Natural killer cell (primary cell): ENCODE results near the gene RALGPS2. TPM values are rescaled to one million over a fixed set of nuclear protein-coding genes. Genes with fewer than 3 reads are reported as not detected.

Source experiments
- ATAC-seq, 3 donors: fragments of 150-1000 bp in 2 of 3; fragments of 200-7000 bp in 1 of 3; cut with Tn5 transposase; 1 replicate in 1 of 3; 2 replicates in 2 of 3; pipeline ENCODE4 v1.10.0; 2021; ENCODE audit warnings: mild to moderate bottlenecking in 2 of 3, moderate library complexity in 2 of 3
- DNase-seq, 2 donors: peaks; one replicate each; pipeline versions ENCODE4 v3.0.0 to v3.0.0-alpha.2; 2013 to 2021; ENCODE audit warnings: mixed read lengths in 1 of 2
- H3K27ac ChIP-seq: one replicate; pipeline ENCODE4 v1.5.1; 2013; ENCODE audit warnings: mild to moderate bottlenecking, low read length
- H3K27me3 ChIP-seq: one replicate; pipeline ENCODE4 v1.6.1; 2013; ENCODE audit warnings: low read length; ENCODE audit not compliant: control insufficient read depth, insufficient read depth
- H3K36me3 ChIP-seq: one replicate; pipeline ENCODE4 v1.6.1; 2013; ENCODE audit warnings: low read length; ENCODE audit not compliant: control insufficient read depth, insufficient read depth
- H3K4me1 ChIP-seq: one replicate; pipeline ENCODE4 v1.6.1; 2013; ENCODE audit warnings: low read length; ENCODE audit not compliant: control insufficient read depth, insufficient read depth
- H3K4me3 ChIP-seq: one replicate; pipeline ENCODE4 v1.5.1; 2013; ENCODE audit warnings: low read length
- H3K9me3 ChIP-seq: one replicate; pipeline ENCODE4 v1.6.1; 2013; ENCODE audit warnings: low read length; ENCODE audit not compliant: control insufficient read depth, insufficient read depth
- H3K27ac Mint-ChIP-seq, 2 donors: one replicate each; pipeline ENCODE4 v1.8.0; 2022; ENCODE audit warnings: mild to moderate bottlenecking in 2 of 2, mixed read lengths in 2 of 2, moderate library complexity in 1 of 2
- H3K27me3 Mint-ChIP-seq, 2 donors: one replicate each; pipeline ENCODE4 v1.8.0; 2022; ENCODE audit warnings: low read depth in 2 of 2, mixed read lengths in 2 of 2
- H3K36me3 Mint-ChIP-seq: one replicate; pipeline ENCODE4 v1.8.0; 2022; ENCODE audit warnings: mixed read lengths
- H3K4me1 Mint-ChIP-seq, 2 donors: one replicate each; pipeline ENCODE4 v1.8.0; 2022; ENCODE audit warnings: mixed read lengths in 2 of 2
- H3K4me3 Mint-ChIP-seq: one replicate; pipeline ENCODE4 v1.8.0; 2022; ENCODE audit warnings: mild to moderate bottlenecking, moderate library complexity, mixed read lengths
- H3K9me3 Mint-ChIP-seq, 2 donors: one replicate each; pipeline ENCODE4 v1.8.0; 2022; ENCODE audit warnings: mixed read lengths in 2 of 2
- CTCF ChIP-seq: fragments of 200-600 bp; IDR thresholded peaks from one replicate; pipeline ENCODE4 v1.8.0; 2022; ENCODE audit warnings: antibody characterized with exemption
- WGBS: methylation state at CpG from one replicate; pipeline ENCODE4 v1.1.7; 2013; ENCODE audit warnings: missing lambda C conversion rate; ENCODE audit not compliant: insufficient coverage; 5-methylcytosine and 5-hydroxymethylcytosine counted together
- intact Hi-C: fragments of 100-400 bp; cut with micrococcal nuclease; formaldehyde crosslinking; loops from one replicate; pipeline ENCODE4 v1.14.2; 2022
- total RNA-seq, 4 donors: library from RNA; stranded (reverse); fragments of 120-200 nt in 1 of 4; gene quantifications; one replicate each; pipeline versions ENCODE4 v1.2.3 to v1.2.4, GENCODE V29; 2013 to 2022

RALGPS2 gene
- total RNA-seq, 3 donors from 2014 or later (not counting 1 experiment from before 2014, with no cell fraction given) = 11.1 to 12.4 (median 11.8) TPM

GRCh38 chr1:178702146-178702545, 22.9 kb upstream of the RALGPS2 start:
- ATAC-seq = no peak
- TF ChIP-seq CTCF = no peak
- H3K9me3 Mint-ChIP-seq = no peaks in the 10 kb centered on the region
- no peak overlapping the region for H3K4me3 Mint-ChIP-seq
- no peaks in the 10 kb centered on the region for H3K9me3 ChIP-seq
- no peak overlapping the region for H3K27ac ChIP-seq
- intact Hi-C loops = no loop called here
- peaks cover 8 to 47% of the 10 kb centered on the region in 2 donors for H3K27me3 Mint-ChIP-seq
- DNase-seq = no peak
- H3K27ac Mint-ChIP-seq = no peak overlapping the region
- no peaks in the 10 kb centered on the region for H3K36me3 Mint-ChIP-seq
- H3K36me3 ChIP-seq = no peaks in the 10 kb centered on the region
- WGBS = 95% methylated on average over 2 of the region's 2 CpGs
- no peaks in the 10 kb centered on the region for H3K4me1 Mint-ChIP-seq
- H3K4me3 ChIP-seq = no peak overlapping the region
- H3K27me3 ChIP-seq = no peaks in the 10 kb centered on the region
- H3K4me1 ChIP-seq = no peaks in the 10 kb centered on the region

- no peaks in the 10 kb centered on the region for H3K9me3 Mint-ChIP-seq
- no peak overlapping the region for H3K27ac ChIP-seq
- TF ChIP-seq CTCF = no peak
- H3K36me3 Mint-ChIP-seq = no peaks in the 10 kb centered on the region
- H3K4me1 Mint-ChIP-seq = no peaks in the 10 kb centered on the region
- no peak overlapping the region for H3K4me3 Mint-ChIP-seq
- no peak overlapping the region for H3K4me3 ChIP-seq
- ATAC-seq (no peak), DNase-seq (no peak)
- no peaks in the 10 kb centered on the region for H3K36me3 ChIP-seq
- 64% methylated on average over 1 of the region's 1 CpG for WGBS
- H3K27ac Mint-ChIP-seq = no peak overlapping the region
- peaks cover 8 to 62% of the 10 kb centered on the region in 2 donors for H3K27me3 Mint-ChIP-seq
- no peaks in the 10 kb centered on the region for H3K9me3 ChIP-seq
- H3K27me3 ChIP-seq = no peaks in the 10 kb centered on the region
- intact Hi-C loops = no loop called here
- H3K4me1 ChIP-seq = no peaks in the 10 kb centered on the region
Measured at GRCh38 chr1:178704833-178705232, 20.2 kb upstream of the RALGPS2 start.

- DNase-seq = no peak
- Mint-ChIP-seq H3K36me3 (no peaks in the 10 kb centered on the region), H3K27me3 (peaks cover 10 to 57% of the 10 kb centered on the region in 2 donors), H3K27ac (no peak overlapping the region), H3K9me3 (no peaks in the 10 kb centered on the region), H3K4me3 (no peak overlapping the region), H3K4me1 (no peaks in the 10 kb centered on the region)
- WGBS = 82% methylated on average over 2 of the region's 2 CpGs
- no peak for TF ChIP-seq CTCF
- Histone ChIP-seq H3K27ac (no peak overlapping the region), H3K27me3 (no peaks in the 10 kb centered on the region), H3K4me3 (no peak overlapping the region), H3K36me3 (no peaks in the 10 kb centered on the region), H3K4me1 (no peaks in the 10 kb centered on the region), H3K9me3 (no peaks in the 10 kb centered on the region)
- ATAC-seq = no peak
- intact Hi-C loops = no loop called here
Measured at GRCh38 chr1:178706432-178706831, 18.6 kb upstream of the RALGPS2 start.

GRCh38 chr1:178713259-178713658, 11.8 kb upstream of the RALGPS2 start:
- Histone ChIP-seq H3K9me3 (no peaks in the 10 kb centered on the region), H3K4me1 (no peaks in the 10 kb centered on the region), H3K36me3 (no peaks in the 10 kb centered on the region), H3K27me3 (peaks cover 2% of the 10 kb centered on the region), H3K4me3 (no peak overlapping the region), H3K27ac (no peak overlapping the region)
- Mint-ChIP-seq H3K27ac (no peak overlapping the region), H3K4me1 (no peaks in the 10 kb centered on the region), H3K27me3 (peaks cover 20 to 53% of the 10 kb centered on the region in 2 donors), H3K4me3 (no peak overlapping the region), H3K36me3 (no peaks in the 10 kb centered on the region), H3K9me3 (no peaks in the 10 kb centered on the region)
- ATAC-seq (no peak), DNase-seq (no peak)
- no peak for TF ChIP-seq CTCF
- 48% methylated on average over 2 of the region's 2 CpGs for WGBS
- intact Hi-C loops = no loop called here
